ENCODE data around the gene DAPK1.

DAPK1 gene

GRCh38 chr9:87602933-87603643 is 105.4 kb downstream of the DAPK1 start:
- H3K23ac ChIP-seq (ENCODE audit: low read length in 2 of 2) = no peak overlapping the region
- no peak overlapping the region for H3K14ac ChIP-seq (ENCODE audit: low read length in 2 of 2)
- no peak overlapping the region for H3K4me3 ChIP-seq (ENCODE audit: insufficient read depth in 1 of 2, low read depth in 1 of 2, low read length in 2 of 2)
- no peaks in the 10 kb centered on the region for H3K9me3 ChIP-seq (ENCODE audit: control insufficient read depth, low read length)
- no peak overlapping the region for H2BK120ac ChIP-seq (ENCODE audit: low read depth, low read length)
- no peak overlapping the region for H2BK15ac ChIP-seq (ENCODE audit: low read depth, poor library complexity, severe bottlenecking)
- H3K79me1 ChIP-seq (replicated peaks; ENCODE audit: low read length, poor library complexity, severe bottlenecking) = peaks cover 22% of the 10 kb centered on the region
- 88% methylated on average over 7 of the region's 9 CpGs for WGBS
- H2AK5ac ChIP-seq (ENCODE audit: low read length, severe bottlenecking) = no peak overlapping the region
- H2BK5ac ChIP-seq (ENCODE audit: low read depth, low read length, poor library complexity, severe bottlenecking) = no peak overlapping the region
- no peak overlapping the region for H3K4ac ChIP-seq (ENCODE audit: low read depth in 1 of 2, low read length in 2 of 2)
- H2AFZ ChIP-seq (ENCODE audit: low read depth, low read length) = no peak overlapping the region
- peaks cover 7 to 12% of the 10 kb centered on the region in 2 experiments for H3K36me3 ChIP-seq (ENCODE audit: control insufficient read depth in 1 of 2, insufficient read depth in 2 of 2, low read depth in 1 of 2, low read length in 2 of 2)
- peaks cover 32% of the 10 kb centered on the region for H3K4me1 ChIP-seq (ENCODE audit: control insufficient read depth, insufficient read depth, low read depth, low read length)
- H3K4me2 ChIP-seq (ENCODE audit: low read length, poor library complexity, severe bottlenecking) = no peak overlapping the region
- H3K27ac ChIP-seq (ENCODE audit: low read length, poor library complexity, severe bottlenecking) = peak overlapping the region; percentile 20
- H3K18ac ChIP-seq (ENCODE audit: low read depth in 1 of 2, low read length in 2 of 2) = no peak overlapping the region
- H4K8ac ChIP-seq (ENCODE audit: low read length) = no peak overlapping the region
- no peak overlapping the region for H2BK12ac ChIP-seq (ENCODE audit: low read length in 2 of 2)
- H4K91ac ChIP-seq (ENCODE audit: low read length) = no peak overlapping the region
- H3K27me3 ChIP-seq (ENCODE audit: control insufficient read depth in 1 of 2, insufficient read depth in 1 of 2, low read length in 2 of 2) = no peaks in the 10 kb centered on the region
- no peak for DNase-seq
- H3K9ac ChIP-seq (ENCODE audit: low read length) = no peak overlapping the region

DNA sequence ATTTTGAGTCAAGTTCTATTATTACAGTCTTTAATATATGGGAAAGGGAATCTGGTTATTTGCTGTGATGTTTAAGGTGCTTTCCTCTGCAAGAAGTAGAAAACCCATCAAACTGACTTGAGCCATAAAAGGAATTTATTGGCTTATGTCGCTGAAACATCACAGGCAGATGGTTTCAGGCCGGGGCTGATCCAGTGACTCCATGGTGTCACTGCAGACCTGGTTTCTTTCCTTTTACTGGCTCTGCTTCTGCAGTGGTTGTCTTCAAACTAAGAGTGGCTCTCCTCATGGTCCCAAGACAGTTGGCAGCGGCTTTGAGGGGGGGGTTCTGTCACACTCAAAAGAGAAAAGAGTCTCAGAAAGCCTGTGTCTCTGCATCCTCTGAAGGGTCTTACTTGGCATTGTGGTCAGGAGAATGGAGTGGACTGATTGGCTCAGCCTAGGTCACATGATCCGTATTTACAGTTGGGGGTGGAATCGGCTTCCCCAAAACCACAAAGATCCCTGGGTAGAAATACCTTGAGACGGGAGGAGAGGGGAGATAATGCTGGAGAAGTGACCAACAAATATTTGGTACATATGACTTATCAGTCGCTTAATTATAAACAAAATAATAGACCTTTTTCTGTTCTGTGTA is 106.3 kb downstream of the DAPK1 start:
- Histone ChIP-seq H2BK15ac (ENCODE audit: low read depth, poor library complexity, severe bottlenecking) (no peak overlapping the region), H3K4me1 (ENCODE audit: control insufficient read depth, insufficient read depth, low read depth, low read length) (peaks cover 32% of the 10 kb centered on the region), H3K4ac (ENCODE audit: low read depth in 1 of 2, low read length in 2 of 2) (no peak overlapping the region), H2BK12ac (ENCODE audit: low read length in 2 of 2) (no peak overlapping the region), H3K27ac (ENCODE audit: low read length, poor library complexity, severe bottlenecking) (peak overlapping the region; percentile 8), H3K9me3 (ENCODE audit: control insufficient read depth, low read length) (no peaks in the 10 kb centered on the region), H3K23ac (ENCODE audit: low read length in 2 of 2) (no peak overlapping the region), H4K91ac (ENCODE audit: low read length) (no peak overlapping the region), H2AK5ac (ENCODE audit: low read length, severe bottlenecking) (peak overlapping the region; percentile 54), H3K18ac (ENCODE audit: low read depth in 1 of 2, low read length in 2 of 2) (no peak overlapping the region), H4K8ac (ENCODE audit: low read length) (no peak overlapping the region), H2BK5ac (ENCODE audit: low read depth, low read length, poor library complexity, severe bottlenecking) (no peak overlapping the region), H2BK120ac (ENCODE audit: low read depth, low read length) (no peak overlapping the region), H3K27me3 (ENCODE audit: control insufficient read depth in 1 of 2, insufficient read depth in 1 of 2, low read length in 2 of 2) (no peaks in the 10 kb centered on the region), H3K9ac (ENCODE audit: low read length) (no peak overlapping the region), H3K36me3 (ENCODE audit: control insufficient read depth in 1 of 2, insufficient read depth in 2 of 2, low read depth in 1 of 2, low read length in 2 of 2) (peaks cover 11 to 12% of the 10 kb centered on the region in 2 experiments), H2AFZ (ENCODE audit: low read depth, low read length) (no peak overlapping the region), H3K4me2 (ENCODE audit: low read length, poor library complexity, severe bottlenecking) (no peak overlapping the region), H3K14ac (ENCODE audit: low read length in 2 of 2) (no peak overlapping the region), H3K79me1 (replicated peaks; ENCODE audit: low read length, poor library complexity, severe bottlenecking) (peaks cover 25% of the 10 kb centered on the region), H3K4me3 (ENCODE audit: insufficient read depth in 1 of 2, low read depth in 1 of 2, low read length in 2 of 2) (no peak overlapping the region)
- 76% methylated on average over 5 of the region's 7 CpGs for WGBS
- DNase-seq = no peak

- H3K18ac ChIP-seq (ENCODE audit: low read depth in 1 of 2, low read length in 2 of 2) = peak overlapping the region in 1 of 2 experiments; percentile 5
- H3K9me3 ChIP-seq (ENCODE audit: control insufficient read depth, low read length) = no peaks in the 10 kb centered on the region
- H4K91ac ChIP-seq (ENCODE audit: low read length) = peak overlapping the region; percentile 23
- no peak overlapping the region for H3K4ac ChIP-seq (ENCODE audit: low read depth in 1 of 2, low read length in 2 of 2)
- no peaks in the 10 kb centered on the region for H3K27me3 ChIP-seq (ENCODE audit: control insufficient read depth in 1 of 2, insufficient read depth in 1 of 2, low read length in 2 of 2)
- H3K27ac ChIP-seq (ENCODE audit: low read length, poor library complexity, severe bottlenecking) = no peak overlapping the region
- H3K4me2 ChIP-seq (ENCODE audit: low read length, poor library complexity, severe bottlenecking) = no peak overlapping the region
- no peak overlapping the region for H2BK5ac ChIP-seq (ENCODE audit: low read depth, low read length, poor library complexity, severe bottlenecking)
- H3K4me1 ChIP-seq (ENCODE audit: control insufficient read depth, insufficient read depth, low read depth, low read length) = peaks cover 32% of the 10 kb centered on the region
- no peak overlapping the region for H2BK15ac ChIP-seq (ENCODE audit: low read depth, poor library complexity, severe bottlenecking)
- H2AK5ac ChIP-seq (ENCODE audit: low read length, severe bottlenecking) = no peak overlapping the region
- peaks cover 11 to 12% of the 10 kb centered on the region in 2 experiments for H3K36me3 ChIP-seq (ENCODE audit: control insufficient read depth in 1 of 2, insufficient read depth in 2 of 2, low read depth in 1 of 2, low read length in 2 of 2)
- H3K14ac ChIP-seq (ENCODE audit: low read length in 2 of 2) = peak overlapping the region in 1 of 2 experiments; percentile 57
- WGBS = 98% methylated on average over 23 of the region's 23 CpGs
- H2AFZ ChIP-seq (ENCODE audit: low read depth, low read length) = no peak overlapping the region
- peak overlapping the region in 1 of 2 experiments; percentile 37 for H2BK12ac ChIP-seq (ENCODE audit: low read length in 2 of 2)
- H2BK120ac ChIP-seq (ENCODE audit: low read depth, low read length) = no peak overlapping the region
- H3K4me3 ChIP-seq (ENCODE audit: insufficient read depth in 1 of 2, low read depth in 1 of 2, low read length in 2 of 2) = no peak overlapping the region
- H3K79me1 ChIP-seq (replicated peaks; ENCODE audit: low read length, poor library complexity, severe bottlenecking) = peaks cover 29% of the 10 kb centered on the region
- no peak overlapping the region for H4K8ac ChIP-seq (ENCODE audit: low read length)
- H3K9ac ChIP-seq (ENCODE audit: low read length) = no peak overlapping the region
- H3K23ac ChIP-seq (ENCODE audit: low read length in 2 of 2) = no peak overlapping the region
- DNase-seq = no peak
Measured at GRCh38 chr9:87604886-87605588, 107.4 kb downstream of the DAPK1 start.

DNA sequence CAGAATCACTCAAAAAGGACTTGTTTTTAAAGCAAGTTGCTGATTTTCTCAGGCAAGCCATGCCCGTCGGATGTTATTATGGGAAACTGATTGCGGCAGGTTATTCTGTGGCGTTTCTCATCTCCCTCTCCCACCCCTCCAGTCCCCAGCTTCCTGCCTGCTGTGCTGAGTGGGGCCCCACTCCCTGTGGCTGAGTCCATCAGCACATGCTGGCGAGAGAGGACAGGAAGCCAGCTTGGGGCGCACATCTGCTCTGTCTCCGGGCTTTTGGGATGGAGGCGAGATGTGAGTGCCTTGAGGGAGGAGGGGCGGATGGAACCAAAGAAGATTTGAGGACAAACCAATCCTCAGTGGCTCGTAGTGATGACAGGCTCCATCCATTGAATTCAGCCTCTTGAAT is 108.0 kb downstream of the DAPK1 start:
- Histone ChIP-seq H2BK5ac (ENCODE audit: low read depth, low read length, poor library complexity, severe bottlenecking) (no peak overlapping the region), H3K14ac (ENCODE audit: low read length in 2 of 2) (no peak overlapping the region), H3K79me1 (replicated peaks; ENCODE audit: low read length, poor library complexity, severe bottlenecking) (peaks cover 31% of the 10 kb centered on the region), H2AK5ac (ENCODE audit: low read length, severe bottlenecking) (no peak overlapping the region), H3K4me2 (ENCODE audit: low read length, poor library complexity, severe bottlenecking) (no peak overlapping the region), H4K91ac (ENCODE audit: low read length) (peak overlapping the region; percentile 25), H3K27me3 (ENCODE audit: control insufficient read depth in 1 of 2, insufficient read depth in 1 of 2, low read length in 2 of 2) (no peaks in the 10 kb centered on the region), H2BK120ac (ENCODE audit: low read depth, low read length) (peak overlapping the region; percentile 22), H2BK15ac (ENCODE audit: low read depth, poor library complexity, severe bottlenecking) (peak overlapping the region; percentile 55), H3K4me3 (ENCODE audit: insufficient read depth in 1 of 2, low read depth in 1 of 2, low read length in 2 of 2) (no peak overlapping the region), H4K8ac (ENCODE audit: low read length) (no peak overlapping the region), H3K4ac (ENCODE audit: low read depth in 1 of 2, low read length in 2 of 2) (peak overlapping the region in 1 of 2 experiments; percentile 5), H3K23ac (ENCODE audit: low read length in 2 of 2) (no peak overlapping the region), H3K4me1 (ENCODE audit: control insufficient read depth, insufficient read depth, low read depth, low read length) (peaks cover 31% of the 10 kb centered on the region), H3K18ac (ENCODE audit: low read depth in 1 of 2, low read length in 2 of 2) (peak overlapping the region in 1 of 2 experiments; percentile 15), H3K9ac (ENCODE audit: low read length) (no peak overlapping the region), H3K36me3 (ENCODE audit: control insufficient read depth in 1 of 2, insufficient read depth in 2 of 2, low read depth in 1 of 2, low read length in 2 of 2) (peaks cover 11 to 12% of the 10 kb centered on the region in 2 experiments), H3K27ac (ENCODE audit: low read length, poor library complexity, severe bottlenecking) (no peak overlapping the region), H2BK12ac (ENCODE audit: low read length in 2 of 2) (peak overlapping the region in 1 of 2 experiments; percentile 87), H3K9me3 (ENCODE audit: control insufficient read depth, low read length) (no peaks in the 10 kb centered on the region), H2AFZ (ENCODE audit: low read depth, low read length) (no peak overlapping the region)
- 79% methylated on average over 8 of the region's 10 CpGs for WGBS
- DNase-seq = no peak

All from mesenchymal stem cell (in vitro differentiated cells and primary cell).